K562 (cell line): ENCODE measurements around the gene CHST2. TPM values are rescaled to one million over a fixed set of nuclear protein-coding genes. Genes with fewer than 3 reads are reported as not detected.
A peak's percentile ranks its signal among the peaks of the same experiment; 100 is the strongest.

ENCODE experiments used
- ATAC-seq: fragments of 200-7000 bp; cut with Tn5 transposase; 3 replicates; pipeline ENCODE4 v1.9.1; 2020; ENCODE audit warnings: moderate library complexity
- BruUV-seq: library from RNA; stranded (reverse); fragments of 400-500 nt; replicated peaks from 2 replicates; lab custom pipeline; 2021; lab: Mats Ljungman, UMichigan
- CTCF ChIA-PET: fragments of 300-600 bp; formaldehyde crosslinking; extraction: SDS; loops from one replicate; lab custom pipeline; 2021; ENCODE audit warnings: low intra/inter-chr PET ratio; lab: Yijun Ruan, JAX
- POLR2A ChIA-PET: fragments of 300-600, 350-650 bp; sonication (Branson Sonifier 250); formaldehyde crosslinking; extraction: SDS; loops from one replicate; lab custom pipeline; 2021; ENCODE audit warnings: antibody characterized with exemption, inconsistent platforms; lab: Yijun Ruan, JAX
- DNase-seq, 4 experiments: peaks; one replicate each; pipeline versions ENCODE4 v3.0.0 to v3.0.0-alpha.2; 2011 to 2018; ENCODE audit warnings: low spot score in 3 of 4, mixed read lengths in 3 of 4; ENCODE audit errors: extremely low read depth in 1 of 4
- FAIRE-seq: peaks from 2 replicates; lab custom pipeline; 2011; peaks lifted over from hg19 to GRCh38; lab: Jason Lieb, UNC
- H2AFZ ChIP-seq: 2 replicates; pipeline ENCODE4 v1.6.0; 2011; ENCODE audit warnings: low read depth, low read length, control low read depth, inconsistent platforms
- H3K27ac ChIP-seq: fragments of 200-600 bp; 3 replicates; pipeline ENCODE4 v1.8.0; 2011; ENCODE audit warnings: low read depth, mild to moderate bottlenecking, control low read depth, inconsistent platforms, low read length, moderate library complexity, mixed read lengths; ENCODE audit errors: extremely low read depth
- H3K27me3 ChIP-seq, 2 experiments: fragments of 300-600 bp in 1 of 2; 2 replicates in 1 of 2; 3 replicates in 1 of 2; pipeline versions ENCODE4 v1.6.0 to v1.8.0; 2011; ENCODE audit warnings: inconsistent platforms in 2 of 2, low read length in 2 of 2, mild to moderate bottlenecking in 1 of 2, mixed read lengths in 1 of 2, moderate library complexity in 1 of 2; ENCODE audit not compliant: control insufficient read depth in 2 of 2, insufficient read depth in 2 of 2
- H3K36me3 ChIP-seq: fragments of 300-600 bp; 3 replicates; pipeline ENCODE4 v1.8.0; 2011; ENCODE audit warnings: mild to moderate bottlenecking, low read length, inconsistent platforms; ENCODE audit not compliant: control insufficient read depth, insufficient read depth
- H3K4me1 ChIP-seq, 2 experiments: fragments of 200-600 bp in 1 of 2; replicated peaks in 1 of 2; 2 replicates in 1 of 2; 3 replicates in 1 of 2; pipeline versions ENCODE4 v1.5.1 to v1.8.0; 2011; ENCODE audit warnings: inconsistent platforms in 2 of 2, low read length in 2 of 2, mild to moderate bottlenecking in 1 of 2, mixed read lengths in 1 of 2, moderate library complexity in 1 of 2; ENCODE audit not compliant: control insufficient read depth in 2 of 2, insufficient read depth in 2 of 2
- H3K4me2 ChIP-seq: 2 replicates; pipeline ENCODE4 v1.6.1; 2011; ENCODE audit warnings: low read length, control low read depth, inconsistent platforms, mixed read lengths; ENCODE audit not compliant: insufficient read depth
- H3K4me3 ChIP-seq: fragments of 200-600 bp; sonication (generic), shearing (Covaris generic); 2 replicates; pipeline ENCODE4 v1.5.1; 2016; ENCODE audit warnings: control low read depth, inconsistent platforms
- H3K79me2 ChIP-seq: fragments of 200-600 bp; 3 replicates; pipeline ENCODE4 v1.8.0; 2011; ENCODE audit warnings: low read length, inconsistent platforms; ENCODE audit not compliant: control insufficient read depth, insufficient read depth
- H3K9ac ChIP-seq, 2 experiments: 2 replicates each; pipeline versions ENCODE4 v1.6.0 to v1.6.1; 2011; ENCODE audit warnings: low read depth in 2 of 2, low read length in 2 of 2, control low read depth in 1 of 2, inconsistent platforms in 1 of 2, mild to moderate bottlenecking in 1 of 2, mixed read lengths in 1 of 2; ENCODE audit not compliant: insufficient read depth in 1 of 2
- H3K9me1 ChIP-seq: one replicate; pipeline ENCODE4 v1.6.0; 2011; ENCODE audit warnings: inconsistent platforms, mild to moderate bottlenecking, low read length, moderate library complexity; ENCODE audit not compliant: control insufficient read depth, insufficient read depth
- H3K9me3 ChIP-seq: replicated peaks from 2 replicates; pipeline ENCODE4 v1.5.1; 2011; ENCODE audit warnings: low read depth, low read length, inconsistent platforms; ENCODE audit not compliant: control insufficient read depth, insufficient read depth
- H4K20me1 ChIP-seq: replicated peaks from 2 replicates; pipeline ENCODE4 v1.6.1; 2011; ENCODE audit warnings: low read length, inconsistent platforms, mixed read lengths; ENCODE audit not compliant: control insufficient read depth, insufficient read depth
- BCOR ChIP-seq: fragments of 450-650 bp; IDR thresholded peaks from 2 replicates; pipeline ENCODE4 v1.6.1; 2016
- HLTF ChIP-seq: fragments of 450-650 bp; IDR thresholded peaks from 2 replicates; pipeline ENCODE4 v1.6.1; 2016
- JUND ChIP-seq, 2 experiments: IDR thresholded peaks; 2 replicates in 1 of 2; 3 replicates in 1 of 2; pipeline ENCODE4 v1.6.1; 2011; ENCODE audit warnings: borderline replicate concordance in 2 of 2, low read depth in 2 of 2, low read length in 2 of 2, improper control_type of control experiment in 1 of 2, missing biosample characterization in 1 of 2, missing genetic modification characterization in 1 of 2, missing genetic modification reagents in 1 of 2
- KDM1A ChIP-seq, 2 experiments: fragments of 450-650 bp; IDR thresholded peaks; 2 replicates each; pipeline ENCODE4 v1.6.1; 2016; ENCODE audit warnings: mild to moderate bottlenecking in 2 of 2
- RBM25 ChIP-seq: fragments of 200-400 bp; formaldehyde crosslinking; IDR thresholded peaks from 2 replicates; pipeline ENCODE4 v1.6.1; 2018; ENCODE audit warnings: low read length, low read depth, moderate library complexity; ENCODE audit not compliant: severe bottlenecking
- SMC3 ChIP-seq: conservative IDR thresholded peaks from 2 replicates; pipeline ENCODE4 v1.6.1; 2011; ENCODE audit warnings: low read depth, low read length, improper control_type of control experiment; ENCODE audit not compliant: insufficient read depth
- SOX6 ChIP-seq: fragments of 450-650 bp; IDR thresholded peaks from 2 replicates; pipeline ENCODE4 v1.6.1; 2014; ENCODE audit warnings: mild to moderate bottlenecking
- TEAD4 ChIP-seq, 2 experiments: sonication (generic) in 1 of 2; formaldehyde crosslinking in 1 of 2; IDR thresholded peaks; 2 replicates each; pipeline versions ENCODE4 v1.6.1 to v1.8.0; 2012 to 2022; ENCODE audit warnings: borderline replicate concordance in 1 of 2, inconsistent platforms in 1 of 2, low read length in 1 of 2, mild to moderate bottlenecking in 1 of 2, missing genetic modification reagents in 1 of 2
- ZNF121 ChIP-seq: sonication (generic); formaldehyde crosslinking; conservative IDR thresholded peaks from 2 replicates; pipeline ENCODE4 v1.8.0; 2022; ENCODE audit warnings: missing genetic modification reagents
- ZNF24 ChIP-seq: fragments of 450-650 bp; IDR thresholded peaks from 2 replicates; pipeline ENCODE4 v1.6.1; 2016
- ZNF316 ChIP-seq: fragments of 450-650 bp; IDR thresholded peaks from 2 replicates; pipeline ENCODE4 v1.6.1; 2016
- WGBS: fragments of 100-300 bp; shearing (Covaris generic); methylation state at CpG from one replicate; pipeline ENCODE4 v1.1.6; 2016; ENCODE audit warnings: low coverage, mixed read lengths; ENCODE audit not compliant: insufficient coverage; ENCODE audit errors: missing lambda C conversion rate; 5-methylcytosine and 5-hydroxymethylcytosine counted together
- in situ Hi-C: fragments of 300-500 bp; cut with MboI; formaldehyde crosslinking; loops from 4 replicates; pipeline ENCODE4 v1.15.0; 2018; ENCODE audit warnings: inconsistent platforms, mixed read lengths
- intact Hi-C: fragments of 100-400 bp; cut with micrococcal nuclease; formaldehyde crosslinking; loops from 2 replicates; pipeline ENCODE4 v1.14.2; 2022
- polyA plus RNA-seq, 8 experiments: library from polyadenylated mRNA; depleted of rRNA in 4 of 8; stranded (reverse) in 5 of 8; unstranded in 3 of 8; fragments of >200 nt; fragmentation: Nextera tagmentation in 2 of 8; fragmentation: Illumina TruSeq in 1 of 8; extraction: Ambion mirVana in 2 of 8; extraction: Trizol in 1 of 8; gene quantifications; 2 replicates each; pipeline versions ENCODE4 v1.2.1 to v1.2.3, GENCODE V29; 2011 to 2014; ENCODE audit warnings: inconsistent platforms in 1 of 8, missing spikeins in 1 of 8
- total RNA-seq, 7 experiments: library from RNA; depleted of rRNA in 6 of 7; stranded (reverse); fragments of >200 nt in 6 of 7; fragmentation: Illumina TruSeq in 2 of 7; extraction: Trizol in 2 of 7; gene quantifications; 2 replicates each; pipeline versions ENCODE4 v1.2.1 to v1.2.3, GENCODE V29; 2011 to 2021; ENCODE audit warnings: low replicate concordance in 1 of 7
- TF ChIP-seq, protein P1 (sequence below): fragments of 250-450 bp; sonication (Bioruptor Pico); IDR thresholded peaks from 2 replicates; pipeline ENCODE4 v1.8.0; 2021; ENCODE audit warnings: mild to moderate bottlenecking, moderate library complexity

Gene CHST2
- total and polyA plus RNA-seq, 9 of the 15 experiments (the other 6 are each of a cell fraction or from before 2014, with no cell fraction given), result 3.4 to 60.3 (median 13.9) TPM

DNA sequence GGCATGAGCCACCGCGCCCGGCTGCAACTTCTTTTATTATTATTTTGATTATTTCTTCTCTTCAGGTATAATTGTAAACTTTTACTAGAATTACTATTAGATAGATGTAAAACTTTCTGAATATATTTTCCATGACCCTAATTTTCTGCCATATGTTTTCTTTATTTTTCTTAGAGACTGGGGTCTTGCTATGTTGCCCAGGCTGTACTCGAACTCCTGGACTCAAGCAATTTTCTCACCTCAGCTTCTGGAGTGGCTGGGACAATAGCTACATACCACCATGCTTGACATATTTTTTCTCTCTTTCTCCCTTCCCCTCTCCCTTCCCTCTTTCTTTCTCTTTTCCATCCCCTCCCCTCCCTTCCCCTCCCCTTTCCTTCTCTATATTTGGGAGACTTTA is 29.6 kb upstream of the CHST2 start:
- BruUV-seq, result no TSS peak
- peak; percentile 69; the same call in 1 of the 2 replicates for TF ChIP-seq BCOR
- no peak for TF ChIP-seq ZNF24
- peak; percentile 13 to 43; a peak in 2 of 4 replicates for TF ChIP-seq KDM1A (IDR thresholded peaks at IDR 0.05)
- TF ChIP-seq ZNF121 (CRISPR knock-in tag), result peak; percentile 86
- peak; percentile 62 for TF ChIP-seq RBM25
- intact Hi-C loops, result no loop called here
- Histone ChIP-seq H4K20me1 (no peaks in the 10 kb centered on the region), H3K9ac (no peak overlapping the region), H3K27me3 (no peaks in the 10 kb centered on the region), H3K79me2 (no peaks in the 10 kb centered on the region), H2AFZ (no peak overlapping the region), H3K4me3 (no peak overlapping the region), H3K9me1 (no peaks in the 10 kb centered on the region), H3K4me1 (peaks cover 0 to 14% of the 10 kb centered on the region in 2 experiments; a peak in 2 of 5 replicates), H3K4me2 (no peak overlapping the region), H3K27ac (no peak overlapping the region), H3K9me3 (no peaks in the 10 kb centered on the region), H3K36me3 (no peaks in the 10 kb centered on the region)
- ChIA-PET POLR2A (no interaction called here), CTCF (no interaction called here)
- in situ Hi-C loops, result no loop called here
- no peak for FAIRE-seq
- no peak for DNase-seq
- WGBS, result 100% methylated on average over 2 of the region's 4 CpGs
- no peak for ATAC-seq

DNA sequence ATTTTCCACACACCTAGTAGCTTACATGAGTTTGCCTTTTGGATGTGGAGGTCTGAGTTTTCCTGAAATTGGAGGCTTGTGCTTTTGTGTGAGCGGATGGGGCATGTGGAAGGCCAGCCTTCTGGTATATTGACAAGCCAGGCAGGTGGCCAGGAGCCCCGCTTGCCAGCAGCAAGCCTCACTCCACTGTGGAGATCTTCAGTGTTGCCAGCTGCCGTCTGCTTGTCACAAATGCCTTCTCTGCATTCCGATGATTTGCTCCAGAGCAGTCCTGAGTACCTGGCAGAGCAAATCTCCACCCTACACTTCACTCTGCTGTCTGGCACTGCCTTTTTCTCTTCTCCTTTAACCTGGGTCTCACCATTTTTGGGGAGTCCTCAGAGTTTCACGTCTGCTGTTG is 29.1 kb upstream of the CHST2 start:
- Histone ChIP-seq H2AFZ (no peak overlapping the region), H3K9me3 (peaks cover 4% of the 10 kb centered on the region; the same call in 1 of the 2 replicates), H3K4me3 (no peak overlapping the region), H3K4me2 (no peak overlapping the region), H3K79me2 (no peaks in the 10 kb centered on the region), H3K27ac (no peak overlapping the region), H3K4me1 (peaks cover 4 to 14% of the 10 kb centered on the region in 2 experiments; a peak in 3 of 5 replicates), H4K20me1 (no peaks in the 10 kb centered on the region), H3K9ac (peak overlapping the region in 1 of 2 experiments; percentile 15; a peak in 1 of 4 replicates), H3K9me1 (no peaks in the 10 kb centered on the region), H3K36me3 (no peaks in the 10 kb centered on the region), H3K27me3 (no peaks in the 10 kb centered on the region)
- BruUV-seq, result no TSS peak
- POLR2A ChIA-PET, result no interaction called here
- WGBS, result 62% methylated on average over 5 of the region's 5 CpGs
- ATAC-seq (no peak), DNase-seq (no peak), FAIRE-seq (peak; percentile 55)
- in situ Hi-C loops (no loop called here), intact Hi-C loops (no loop called here)
- CTCF ChIA-PET, result no interaction called here
- TF ChIP-seq HLTF (no peak), TEAD4 (IDR thresholded peaks at IDR 0.05; ENCODE audit: low read length) (no peak), TEAD4 (CRISPR knock-in tag; IDR thresholded peaks at IDR 0.05; ENCODE audit: borderline replicate concordance) (no peak), SOX6 (no peak), JUND (IDR thresholded peaks at IDR 0.05; ENCODE audit: borderline replicate concordance, low read depth, low read length) (no peak), JUND (tag; IDR thresholded peaks at IDR 0.05; ENCODE audit: borderline replicate concordance, low read depth, low read length) (no peak), SMC3 (no peak), ZNF316 (no peak)
- TF ChIP-seq, protein P1, sequence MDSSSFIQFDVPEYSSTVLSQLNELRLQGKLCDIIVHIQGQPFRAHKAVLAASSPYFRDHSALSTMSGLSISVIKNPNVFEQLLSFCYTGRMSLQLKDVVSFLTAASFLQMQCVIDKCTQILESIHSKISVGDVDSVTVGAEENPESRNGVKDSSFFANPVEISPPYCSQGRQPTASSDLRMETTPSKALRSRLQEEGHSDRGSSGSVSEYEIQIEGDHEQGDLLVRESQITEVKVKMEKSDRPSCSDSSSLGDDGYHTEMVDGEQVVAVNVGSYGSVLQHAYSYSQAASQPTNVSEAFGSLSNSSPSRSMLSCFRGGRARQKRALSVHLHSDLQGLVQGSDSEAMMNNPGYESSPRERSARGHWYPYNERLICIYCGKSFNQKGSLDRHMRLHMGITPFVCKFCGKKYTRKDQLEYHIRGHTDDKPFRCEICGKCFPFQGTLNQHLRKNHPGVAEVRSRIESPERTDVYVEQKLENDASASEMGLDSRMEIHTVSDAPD, result no peak
